GM21526 (cell line): Measurements from ENCODE around the gene COL20A1.

ENCODE experiments used
- ATAC-seq: cut with Tn5 transposase; IDR thresholded peaks from one replicate; pipeline ENCODE4 v1.9.1; 2021; ENCODE audit warnings: moderate library complexity; ENCODE audit not compliant: unreplicated experiment, low FRiP score

Gene COL20A1

GRCh38 chr20:63345328-63346100, 52.5 kb downstream of the COL20A1 start:
- ATAC-seq, result no peak

DNA sequence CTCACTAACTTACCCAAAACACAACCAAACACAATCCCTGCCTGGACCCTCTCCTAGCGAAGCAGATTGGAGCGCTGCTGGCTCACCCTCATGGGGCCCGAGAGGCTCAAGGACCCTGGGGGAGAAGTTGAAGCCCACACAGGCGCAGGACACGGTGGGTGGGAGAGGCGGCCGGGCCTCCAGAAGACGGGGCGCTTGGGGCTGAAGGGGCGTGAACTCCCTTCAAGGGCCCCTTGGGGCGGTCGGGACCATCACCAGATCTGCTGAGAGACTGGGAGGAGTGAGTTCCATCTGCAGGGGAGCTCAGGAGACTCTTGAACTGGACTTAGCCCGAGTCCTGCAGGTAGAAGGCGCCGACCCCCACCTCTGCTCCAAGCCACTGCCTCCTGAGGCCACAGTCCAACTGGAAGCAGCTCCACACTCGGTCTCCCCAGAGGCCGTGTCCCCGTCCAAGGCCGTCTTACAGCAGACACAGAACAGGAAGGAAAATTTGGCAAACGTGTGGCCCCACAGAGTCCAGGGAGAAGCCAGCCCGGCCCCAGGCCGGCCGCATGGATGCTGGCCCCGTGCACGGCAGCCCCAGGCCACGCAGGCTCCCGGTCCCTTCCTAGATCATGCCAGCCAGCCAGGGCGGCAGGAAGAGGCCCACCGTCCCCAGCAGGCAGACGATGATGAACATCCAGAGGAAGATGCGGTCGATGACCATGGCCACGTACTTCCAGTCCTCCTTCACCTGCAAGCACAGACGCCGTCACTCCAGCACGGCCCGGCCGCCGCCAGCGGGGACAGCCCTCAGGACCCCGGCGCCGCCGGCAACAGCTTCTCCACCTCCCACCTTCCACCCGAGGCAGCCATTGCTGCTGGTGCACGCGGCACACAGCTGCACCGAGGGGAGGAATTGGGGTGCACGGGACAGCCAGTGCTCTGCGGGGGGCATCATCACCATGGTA, 53.4 kb downstream of the COL20A1 start:
- ATAC-seq, result no peak

DNA sequence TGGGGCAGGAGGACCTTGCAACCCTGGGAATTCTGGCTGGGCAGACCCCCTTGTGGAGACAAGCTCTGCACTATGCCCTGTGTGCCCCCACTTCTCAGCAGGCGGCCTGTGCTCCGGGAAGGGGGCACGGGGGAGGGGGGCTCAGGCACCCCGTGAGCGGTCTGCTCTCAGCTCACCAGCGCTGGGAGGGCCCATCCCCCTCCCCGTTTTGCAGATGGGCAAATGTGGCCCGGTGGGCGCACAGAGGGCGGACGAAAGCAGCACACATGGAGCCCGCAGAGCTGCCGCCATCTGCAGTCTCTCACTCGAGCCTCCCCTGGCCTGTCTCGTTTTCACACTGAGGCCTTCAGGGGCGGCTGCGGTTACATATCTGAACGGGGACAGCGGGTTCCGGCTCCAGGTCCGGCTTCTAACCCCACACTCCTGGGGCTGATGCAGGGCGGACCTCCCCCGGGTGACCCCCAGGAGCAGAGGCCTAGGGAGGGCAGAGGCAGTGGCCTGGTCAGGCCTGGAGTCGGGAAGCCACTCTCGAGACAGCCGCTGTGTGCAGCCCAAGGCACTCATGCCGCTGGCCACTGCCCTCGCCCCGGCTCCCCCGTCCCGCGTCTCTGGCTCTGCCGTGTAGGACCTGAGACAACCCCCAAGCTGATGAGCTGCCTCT, 54.2 kb downstream of the COL20A1 start:
- ATAC-seq, result no peak

DNA sequence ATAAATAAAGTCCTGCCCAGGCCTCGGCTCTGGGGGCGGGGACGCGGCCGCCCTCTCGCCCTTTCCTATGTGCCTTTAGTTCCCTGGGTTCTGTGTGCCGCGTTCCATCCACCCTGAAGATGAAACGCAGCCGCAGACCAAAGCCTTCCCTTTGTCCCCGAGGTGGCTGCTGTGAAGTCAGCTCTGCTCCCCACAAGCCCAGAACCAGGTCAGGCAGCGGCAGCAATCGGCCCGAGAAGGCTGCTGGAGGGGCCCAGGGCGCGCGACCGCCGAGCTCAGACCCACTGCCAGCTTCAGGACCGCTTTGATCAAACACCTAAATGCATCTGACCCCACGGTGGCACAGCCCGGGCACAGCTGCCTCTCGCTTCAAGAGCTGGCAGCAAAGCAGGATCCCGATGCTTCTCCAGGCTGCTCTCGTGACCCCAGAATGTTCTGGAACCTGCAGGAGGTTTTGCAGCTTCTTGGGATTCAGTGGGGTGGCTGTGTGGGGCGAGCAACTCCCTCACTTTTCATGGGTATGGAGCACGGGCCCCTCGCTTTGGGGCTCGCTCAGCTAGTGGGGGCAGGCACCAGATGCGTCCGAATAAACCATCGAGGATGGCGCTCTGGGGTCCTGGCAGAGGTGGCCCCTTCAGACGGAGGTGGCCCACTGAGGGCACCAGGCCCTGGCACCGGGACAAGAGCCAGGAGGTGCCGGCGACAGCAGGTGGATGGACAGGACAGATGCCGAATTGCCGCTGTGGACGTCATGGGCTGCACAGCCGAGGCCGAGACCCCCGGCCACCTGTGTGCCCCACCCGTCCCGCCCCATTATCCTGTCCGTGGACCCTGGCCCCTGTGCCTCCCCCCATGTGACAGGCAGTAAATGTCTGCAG, 55.2 kb downstream of the COL20A1 start:
- no peak for ATAC-seq

DNA sequence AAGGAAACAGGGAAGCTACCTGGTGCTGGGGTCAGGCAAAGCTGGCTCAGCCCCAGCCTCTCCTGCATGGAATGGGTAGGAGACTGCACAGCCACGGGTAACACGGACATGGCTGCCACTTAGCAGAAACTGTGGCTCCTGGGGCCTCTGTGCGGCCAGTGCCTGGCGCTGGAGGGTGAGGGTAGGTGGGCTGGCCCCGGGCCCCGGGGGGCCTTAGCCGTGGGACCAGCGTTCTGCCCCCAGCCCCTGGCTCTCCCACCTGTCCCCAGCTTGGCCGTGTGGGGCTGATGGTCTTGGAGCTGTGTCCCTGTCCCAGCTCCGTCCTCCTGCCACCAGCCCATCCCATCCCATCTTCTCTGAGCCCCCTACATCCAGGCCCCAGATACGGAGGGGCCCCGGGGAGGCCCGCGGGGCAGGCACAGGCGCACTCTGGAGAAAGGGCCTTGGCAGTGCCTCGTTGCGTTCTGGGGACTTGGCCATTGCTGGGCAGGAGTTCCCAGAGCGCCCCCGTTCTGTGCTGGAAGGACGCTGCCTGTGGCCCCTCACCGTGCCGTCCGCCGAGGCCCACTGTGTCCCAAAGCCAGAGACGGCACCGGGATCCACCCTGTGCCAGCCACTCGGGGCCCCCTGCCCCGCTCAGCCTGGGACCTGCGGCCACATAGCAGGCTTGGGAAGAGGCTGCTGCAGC, 56.0 kb downstream of the COL20A1 start:
- no peak for ATAC-seq

GRCh38 chr20:63349516-63349895, 56.5 kb downstream of the COL20A1 start:
- ATAC-seq, result no peak

- ATAC-seq, result no peak
These were observed 57.2 kb downstream of the COL20A1 start for GRCh38 chr20:63350196-63350595.

DNA sequence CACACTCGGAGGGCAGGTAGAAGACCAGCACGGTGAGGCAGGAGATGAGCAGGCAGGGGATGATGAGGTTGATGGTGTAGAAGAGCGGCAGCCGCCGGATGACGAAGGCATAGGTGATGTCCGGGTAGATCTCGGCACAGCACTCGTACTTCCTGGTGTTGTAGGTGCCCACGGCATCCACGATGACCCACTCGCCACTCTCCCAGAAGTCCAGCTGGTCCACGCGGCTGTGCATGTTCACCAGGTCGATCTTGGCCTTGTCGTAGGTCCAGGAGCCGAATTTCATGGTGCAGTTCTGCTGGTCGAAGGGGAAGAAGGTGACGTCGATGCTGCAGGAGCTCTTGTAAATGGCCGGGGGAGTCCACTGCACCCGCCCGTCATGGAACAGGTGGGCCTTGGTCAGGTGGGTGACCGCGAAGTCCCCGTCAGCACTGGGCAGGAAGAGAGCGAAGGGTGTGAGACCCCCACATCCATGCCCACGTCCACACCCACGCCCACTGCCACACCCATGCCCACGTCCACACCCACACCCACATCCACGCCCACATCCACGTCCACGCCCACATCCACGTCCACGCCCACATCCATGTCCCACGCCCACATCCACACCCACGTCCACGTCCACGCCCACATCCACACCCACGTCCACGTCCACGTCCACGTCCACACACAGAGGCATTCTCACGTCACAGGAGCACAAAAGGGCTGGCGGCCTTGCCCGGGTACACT, 57.8 kb downstream of the COL20A1 start:
- no peak for ATAC-seq

DNA sequence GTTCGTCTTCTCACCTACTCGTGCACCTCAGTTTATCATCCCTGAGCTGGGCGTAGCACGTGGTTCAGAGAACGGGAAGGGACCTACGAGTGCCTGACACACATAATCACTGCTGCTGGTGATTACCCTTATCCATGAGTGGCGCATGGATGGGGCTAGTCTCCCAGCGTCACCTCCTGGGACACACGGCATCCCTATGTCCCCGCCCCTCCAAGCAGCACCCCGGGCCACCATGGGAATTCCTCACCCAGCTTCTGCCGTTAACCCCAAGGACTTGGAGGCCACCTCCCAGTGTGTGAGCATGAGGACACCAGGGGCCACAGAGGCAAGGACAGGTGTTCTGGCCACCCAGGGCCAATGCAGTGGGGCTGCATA, 58.3 kb downstream of the COL20A1 start:
- ATAC-seq, result no peak

DNA sequence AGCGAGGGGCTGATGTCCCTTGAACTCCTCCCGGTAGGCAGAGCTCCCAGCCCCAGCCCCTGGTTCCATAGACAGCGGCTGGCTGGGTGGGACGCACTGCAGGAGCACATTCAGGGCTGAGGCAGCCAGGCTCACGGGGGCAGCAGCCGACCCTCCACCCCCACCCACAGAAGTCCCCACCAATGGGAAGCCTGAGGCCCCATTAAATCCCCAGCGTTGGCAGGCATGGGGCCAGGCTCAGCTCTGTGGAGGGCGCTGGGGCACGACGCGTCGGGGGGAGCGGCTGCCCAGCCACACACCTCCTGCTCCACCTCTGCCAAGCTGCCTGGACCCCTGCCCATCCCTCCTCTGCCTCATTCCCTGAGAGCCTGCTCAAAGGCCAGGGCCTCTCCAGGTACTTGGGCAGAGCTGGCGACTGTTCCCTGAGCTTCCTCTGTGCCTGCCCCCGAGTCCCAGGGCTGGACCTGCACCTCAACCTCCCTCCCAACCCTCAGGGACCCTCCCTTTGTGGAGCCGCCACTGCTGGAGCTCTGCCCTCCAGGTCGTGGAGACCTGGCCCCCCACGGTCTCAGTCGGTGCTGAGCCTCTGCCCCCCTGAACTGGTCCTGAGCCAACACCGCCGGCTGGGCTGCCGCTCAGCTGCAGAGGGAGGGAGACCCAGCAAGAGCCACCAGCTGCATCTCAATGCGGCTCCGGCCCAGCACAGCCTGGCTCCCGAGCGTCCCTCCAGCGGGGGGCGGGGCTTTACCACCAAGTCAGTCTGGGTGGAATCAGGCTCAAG, 59.0 kb downstream of the COL20A1 start:
- no peak for ATAC-seq

GRCh38 chr20:63352811-63353221, 59.8 kb downstream of the COL20A1 start:
- ATAC-seq, result no peak

GRCh38 chr20:63354636-63355350, 61.8 kb downstream of the COL20A1 start:
- ATAC-seq, result no peak

- no peak for ATAC-seq
These were observed 62.9 kb downstream of the COL20A1 start for GRCh38 chr20:63355781-63356295.

- no peak for ATAC-seq
These were observed 63.5 kb downstream of the COL20A1 start for GRCh38 chr20:63356511-63356910.

DNA sequence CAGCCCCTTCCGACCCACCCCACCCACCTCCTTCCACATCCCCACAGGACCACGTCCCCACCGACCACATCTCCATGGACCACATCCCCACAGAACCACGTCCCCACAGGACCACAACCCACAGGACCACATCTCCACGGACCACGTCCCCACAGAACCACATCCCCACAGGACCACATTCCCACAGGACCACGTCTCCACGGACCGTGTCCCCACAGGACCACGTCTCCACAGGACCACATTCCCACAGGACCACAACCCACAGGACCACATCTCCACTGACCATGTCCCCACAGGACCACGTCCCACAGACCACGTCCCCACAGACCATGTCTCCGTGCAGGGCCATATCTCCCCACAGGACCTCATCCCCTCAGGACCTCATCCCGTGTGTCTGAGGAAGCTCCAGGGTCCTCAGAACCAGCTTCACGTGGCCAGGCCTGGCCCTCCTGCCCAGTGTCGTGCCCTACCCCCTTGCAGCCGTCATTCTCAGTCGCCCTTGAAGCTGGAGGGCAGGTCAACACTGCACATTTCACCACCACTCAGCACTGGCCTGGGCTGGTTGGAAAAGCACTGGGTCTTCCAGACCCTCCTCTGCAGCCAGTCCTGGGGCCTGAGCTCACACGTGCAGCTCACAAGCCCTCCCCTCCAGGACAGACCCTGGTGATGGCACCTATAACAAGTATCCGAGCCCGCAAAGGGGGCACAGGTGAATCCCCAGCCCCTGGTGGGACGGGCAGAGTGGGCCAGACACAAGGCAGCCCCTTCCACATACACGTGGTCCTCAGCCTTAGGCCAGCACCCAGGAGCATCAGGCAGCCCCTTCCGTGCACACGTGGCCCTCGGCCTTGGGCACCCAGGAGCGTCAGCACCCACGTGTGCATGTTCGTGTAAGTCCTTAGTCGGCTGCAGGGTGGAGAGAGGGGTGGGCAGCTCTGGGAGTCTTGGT, 64.2 kb downstream of the COL20A1 start:
- no peak for ATAC-seq
